GM12801 (cell line): ENCODE results near the gene TTLL10.

ENCODE experiments used
- CTCF ChIP-seq: IDR thresholded peaks from one replicate; pipeline ENCODE4 v1.5.1; 2011; ENCODE audit warnings: control low read depth; ENCODE audit not compliant: insufficient read length; ENCODE audit errors: extremely low read depth

TTLL10 gene

GRCh38 chr1:1157426-1157913, 16.2 kb upstream of the TTLL10 start:
- TF ChIP-seq CTCF: no peak

GRCh38 chr1:1157914-1158710, 15.6 kb upstream of the TTLL10 start:
- TF ChIP-seq CTCF: no peak

GRCh38 chr1:1160281-1160930, 13.3 kb upstream of the TTLL10 start:
- no peak for TF ChIP-seq CTCF

- TF ChIP-seq CTCF: no peak
Observed at GRCh38 chr1:1161078-1161682, 12.5 kb upstream of the TTLL10 start.

GRCh38 chr1:1161683-1162079, 12.0 kb upstream of the TTLL10 start:
- no peak for TF ChIP-seq CTCF

- TF ChIP-seq CTCF: no peak
Observed at GRCh38 chr1:1162597-1163537, 10.8 kb upstream of the TTLL10 start.
